CD4-positive, alpha-beta T cell (primary cell): Measurements from ENCODE around the gene PSMC4. TPM values are rescaled to one million over a fixed set of nuclear protein-coding genes. Genes with fewer than 3 reads are reported as not detected.

Source experiments
- ATAC-seq: fragments of 200-7000 bp; cut with Tn5 transposase; one replicate; pipeline ENCODE4 v1.10.0; 2022; ENCODE audit warnings: mild to moderate bottlenecking; ENCODE audit not compliant: poor library complexity
- CTCF ChIA-PET: fragments of 350-600 bp; sonication (Branson Sonifier 250); formaldehyde crosslinking; loops from one replicate; lab custom pipeline; 2021; ENCODE audit warnings: antibody characterized with exemption, inconsistent platforms; lab: Charles Lee
- POLR2A ChIA-PET: fragments of 350-600 bp; sonication (Branson Sonifier 250); formaldehyde crosslinking; loops from one replicate; lab custom pipeline; 2021; ENCODE audit warnings: antibody characterized with exemption, inconsistent platforms; lab: Charles Lee
- DNase-seq, 14 experiments: peaks; one replicate each; pipeline ENCODE4 v3.0.0-alpha.2; 2013 to 2020; ENCODE audit warnings: mixed read lengths in 2 of 14
- H3K27ac ChIP-seq, 2 donors: one replicate each; pipeline versions ENCODE4 v1.5.1 to v1.7.0; 2013; ENCODE audit warnings: low read length in 2 of 2, low read depth in 1 of 2, mild to moderate bottlenecking in 1 of 2
- H3K27me3 ChIP-seq, 2 experiments: 1 replicate in 1 of 2; 2 replicates in 1 of 2; pipeline versions ENCODE4 v1.6.1 to v1.7.0; 2013; ENCODE audit warnings: low read length in 2 of 2, control low read depth in 1 of 2, mild to moderate bottlenecking in 1 of 2, moderate library complexity in 1 of 2; ENCODE audit not compliant: insufficient read depth in 2 of 2, control insufficient read depth in 1 of 2
- H3K36me3 ChIP-seq: one replicate; pipeline ENCODE4 v1.6.1; 2013; ENCODE audit warnings: low read length, control low read depth; ENCODE audit not compliant: insufficient read depth
- H3K4me1 ChIP-seq: one replicate; pipeline ENCODE4 v1.6.1; 2013; ENCODE audit warnings: low read length, control low read depth; ENCODE audit not compliant: insufficient read depth
- H3K4me3 ChIP-seq: one replicate; pipeline ENCODE4 v1.5.1; 2013; ENCODE audit warnings: mild to moderate bottlenecking, low read length, moderate library complexity
- H3K9me3 ChIP-seq, 2 experiments: 1 replicate in 1 of 2; 2 replicates in 1 of 2; pipeline versions ENCODE4 v1.6.1 to v1.7.0; 2013; ENCODE audit warnings: low read length in 2 of 2, mild to moderate bottlenecking in 2 of 2, control low read depth in 1 of 2, moderate library complexity in 1 of 2; ENCODE audit not compliant: control insufficient read depth in 1 of 2, insufficient read depth in 1 of 2
- H3K27ac Mint-ChIP-seq: one replicate; pipeline ENCODE4 v1.8.0; 2020; ENCODE audit warnings: mixed read lengths
- H3K27me3 Mint-ChIP-seq: one replicate; pipeline ENCODE4 v1.8.0; 2021; ENCODE audit warnings: mixed read lengths
- H3K36me3 Mint-ChIP-seq: one replicate; pipeline ENCODE4 v1.8.0; 2021; ENCODE audit warnings: low read depth, mixed read lengths
- H3K4me1 Mint-ChIP-seq: one replicate; pipeline ENCODE4 v1.8.0; 2021; ENCODE audit warnings: low read depth, mixed read lengths
- H3K4me3 Mint-ChIP-seq: one replicate; pipeline ENCODE4 v1.8.0; 2020; ENCODE audit warnings: mild to moderate bottlenecking, mixed read lengths
- H3K9me3 Mint-ChIP-seq: one replicate; pipeline ENCODE4 v1.8.0; 2020; ENCODE audit warnings: mixed read lengths
- CTCF ChIP-seq: fragments of 200-600 bp; IDR thresholded peaks from one replicate; pipeline ENCODE4 v1.8.0; 2022; ENCODE audit warnings: antibody characterized with exemption, mild to moderate bottlenecking
- intact Hi-C, 2 experiments: fragments of 100-400 bp; cut with DNase I in 1 of 2; cut with micrococcal nuclease in 1 of 2; formaldehyde crosslinking; loops; one replicate each; pipeline versions ENCODE4 v1.15.1 to v1.9.0; 2023 to 2025; cut with DNase I, micrococcal nuclease
- total RNA-seq, 174 experiments: library from RNA in 2 of 174; stranded (reverse) in 2 of 174; gene quantifications; one replicate each; pipeline ENCODE4 v1.2.3 and lab custom pipeline; 2021 to 2026

Gene PSMC4
- total RNA-seq, 2 experiments from 2014 or later = 61.3 to 67.4 TPM

GRCh38 chr19:39934584-39935363 lies 36.2 kb upstream of the PSMC4 start, which contains the start of gene FCGBP:
TSS of gene FCGBP (minus strand) at chr19:39934634.
- peaks cover 5% of the 10 kb centered on the region for H3K36me3 Mint-ChIP-seq
- Histone ChIP-seq H3K27ac (peak within 1 kb of the TSS in 1 of 2 donors; percentile 24), H3K4me3 (no peak within 1 kb of the TSS), H3K9me3 (peaks cover under 1 to 3% of the 10 kb centered on the region in 2 experiments), H3K4me1 (peaks cover 42% of the 10 kb centered on the region), H3K36me3 (no peaks in the 10 kb centered on the region), H3K27me3 (no peaks in the 10 kb centered on the region)
- H3K27me3 Mint-ChIP-seq = no peaks in the 10 kb centered on the region
- H3K27ac Mint-ChIP-seq = peak within 1 kb of the TSS; percentile 78
- peak within 1 kb of the TSS; percentile 62 for H3K4me3 Mint-ChIP-seq
- ChIA-PET POLR2A (interaction anchor here (1.1 kb wide), 1 partner anchor 508 kb away, joined by 3 read pairs; no protein-coding TSS in a partner anchor), CTCF (interaction anchor here (1.0 kb wide), 1 partner anchor 36 kb away, joined by 3 read pairs; the partner anchor contains the start of gene PSMC4)
- ATAC-seq (no peak), DNase-seq (no peak)
- TF ChIP-seq CTCF = no peak
- peaks cover 76% of the 10 kb centered on the region for H3K4me1 Mint-ChIP-seq
- H3K9me3 Mint-ChIP-seq = no peaks in the 10 kb centered on the region
- intact Hi-C loops = loop anchor here in 1 of 2 experiments (5.0 kb wide), 1 partner anchor 33 kb away; no protein-coding TSS in a partner anchor

DNA sequence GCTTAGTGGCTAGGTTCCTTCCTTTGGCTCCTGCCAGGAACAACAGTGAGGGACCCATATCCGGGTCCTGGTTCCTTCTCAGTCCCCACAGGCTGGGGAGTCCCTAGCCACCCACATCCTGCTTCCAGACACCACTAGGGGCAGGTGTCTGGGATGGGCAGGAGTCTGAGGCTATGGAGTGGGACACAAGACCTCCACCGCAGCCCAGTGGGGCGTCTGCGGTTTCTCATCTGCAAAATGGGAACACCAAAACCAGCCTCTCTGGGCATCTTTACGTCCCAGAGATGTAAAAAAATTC lies 35.7 kb upstream of the PSMC4 start:
- DNase-seq (no peak), ATAC-seq (no peak)
- no peak for TF ChIP-seq CTCF
- Histone ChIP-seq H3K9me3 (peaks cover 5 to 6% of the 10 kb centered on the region in 2 experiments), H3K4me1 (peaks cover 43% of the 10 kb centered on the region), H3K27ac (no peak overlapping the region), H3K36me3 (no peaks in the 10 kb centered on the region), H3K4me3 (no peak overlapping the region), H3K27me3 (no peaks in the 10 kb centered on the region)
- intact Hi-C loops = no loop called here
- H3K4me1 Mint-ChIP-seq = peaks cover 74% of the 10 kb centered on the region
- H3K27ac Mint-ChIP-seq = peak overlapping the region; percentile 78
- H3K9me3 Mint-ChIP-seq = peaks cover 3% of the 10 kb centered on the region
- no peaks in the 10 kb centered on the region for H3K27me3 Mint-ChIP-seq
- H3K36me3 Mint-ChIP-seq = peaks cover 2% of the 10 kb centered on the region
- CTCF ChIA-PET = interaction anchor here (1.0 kb wide), 1 partner anchor 35 kb away, joined by 3 read pairs; the partner anchor contains the start of gene PSMC4
- POLR2A ChIA-PET = interaction anchor here (1.1 to 3.1 kb wide), 2 partner anchors 35 to 507 kb away, joined by 3 to 36 read pairs; partner anchors contain the start of gene PSMC4
- no peak overlapping the region for H3K4me3 Mint-ChIP-seq

DNA sequence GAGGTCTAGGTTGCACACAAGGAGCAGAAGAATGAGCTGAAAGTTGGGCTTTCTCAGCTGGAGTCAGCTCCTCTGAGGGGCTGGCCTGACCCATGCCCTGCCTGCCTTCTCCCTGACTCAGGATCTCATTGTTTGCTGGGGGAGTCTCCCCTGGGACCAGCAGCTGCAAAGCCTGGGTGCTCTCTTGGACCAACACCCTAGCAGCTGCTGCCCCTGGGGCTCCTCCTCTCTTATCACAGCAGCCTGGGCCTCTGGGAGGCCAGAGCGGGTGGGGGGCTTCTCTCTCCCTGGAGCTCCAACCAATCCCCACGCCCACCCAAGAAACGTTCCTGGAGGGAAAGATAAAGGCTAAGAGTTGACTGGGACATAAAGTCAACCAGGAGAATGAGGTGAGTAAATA lies 34.9 kb upstream of the PSMC4 start:
- no peak overlapping the region for H3K4me3 Mint-ChIP-seq
- H3K36me3 Mint-ChIP-seq = peaks cover 9% of the 10 kb centered on the region
- ChIA-PET CTCF (interaction anchor here (1.6 kb wide), 1 partner anchor 34 kb away, joined by 7 read pairs; no protein-coding TSS in a partner anchor), POLR2A (interaction anchor here (0.9 to 3.1 kb wide), 5 partner anchors 9 to 507 kb away, joined by 3 to 36 read pairs (median 4); partner anchors contain the start of gene PSMC4)
- H3K4me3 ChIP-seq = no peak overlapping the region
- H3K4me1 Mint-ChIP-seq = peaks cover 75% of the 10 kb centered on the region
- H3K4me1 ChIP-seq = peaks cover 46% of the 10 kb centered on the region
- H3K27me3 Mint-ChIP-seq = no peaks in the 10 kb centered on the region
- no peak for DNase-seq
- peak overlapping the region in 1 of 2 donors; percentile 18 for H3K27ac ChIP-seq
- no peak for ATAC-seq
- no peak for TF ChIP-seq CTCF
- H3K36me3 ChIP-seq = no peaks in the 10 kb centered on the region
- peak overlapping the region; percentile 78 for H3K27ac Mint-ChIP-seq
- peaks cover 5 to 6% of the 10 kb centered on the region in 2 experiments for H3K9me3 ChIP-seq
- no peaks in the 10 kb centered on the region for H3K27me3 ChIP-seq
- peaks cover 7% of the 10 kb centered on the region for H3K9me3 Mint-ChIP-seq
- intact Hi-C loops = no loop called here
